Activated CD8-positive, alpha-beta memory T cell treated with anti-CD3 and anti-CD28 coated beads, Interleukin-2, amount 10 ng/mL, durations not matched to agents 7 days and 5 days (primary cell): ENCODE results near the gene GOLGA2. TPM values are rescaled to one million over a fixed set of nuclear protein-coding genes. Genes with fewer than 3 reads are reported as not detected.

ENCODE experiments used
- ATAC-seq: fragments of 150-1000 bp; cut with Tn5 transposase; one replicate; pipeline ENCODE4 v1.10.0; 2021; ENCODE audit warnings: moderate library complexity
- CTCF ChIA-PET: fragments of 350-600 bp; sonication (Branson Sonifier 250); formaldehyde crosslinking; loops from one replicate; lab custom pipeline; 2021; ENCODE audit warnings: antibody characterized with exemption; lab: Charles Lee
- DNase-seq: peaks from one replicate; pipeline ENCODE4 v3.0.0-alpha.2; 2020
- H3K27ac Mint-ChIP-seq: one replicate; pipeline ENCODE4 v1.8.0; 2021; ENCODE audit warnings: mild to moderate bottlenecking, mixed read lengths
- H3K27me3 Mint-ChIP-seq: one replicate; pipeline ENCODE4 v1.8.0; 2021; ENCODE audit warnings: mixed read lengths
- H3K36me3 Mint-ChIP-seq: one replicate; pipeline ENCODE4 v1.8.0; 2021; ENCODE audit warnings: mild to moderate bottlenecking, mixed read lengths
- H3K4me1 Mint-ChIP-seq: one replicate; pipeline ENCODE4 v1.8.0; 2021; ENCODE audit warnings: mixed read lengths
- H3K4me3 Mint-ChIP-seq: one replicate; pipeline ENCODE4 v1.8.0; 2021; ENCODE audit warnings: mild to moderate bottlenecking, moderate library complexity, mixed read lengths
- H3K9me3 Mint-ChIP-seq: one replicate; pipeline ENCODE4 v1.8.0; 2022; ENCODE audit warnings: low read depth, mixed read lengths
- total RNA-seq, 2 experiments: library from RNA; stranded (reverse); gene quantifications; one replicate each; pipeline ENCODE4 v1.2.3, GENCODE V29; 2021

GOLGA2 gene
- total RNA-seq, 2 experiments from 2014 or later, result 47.6 to 57.2 TPM

DNA sequence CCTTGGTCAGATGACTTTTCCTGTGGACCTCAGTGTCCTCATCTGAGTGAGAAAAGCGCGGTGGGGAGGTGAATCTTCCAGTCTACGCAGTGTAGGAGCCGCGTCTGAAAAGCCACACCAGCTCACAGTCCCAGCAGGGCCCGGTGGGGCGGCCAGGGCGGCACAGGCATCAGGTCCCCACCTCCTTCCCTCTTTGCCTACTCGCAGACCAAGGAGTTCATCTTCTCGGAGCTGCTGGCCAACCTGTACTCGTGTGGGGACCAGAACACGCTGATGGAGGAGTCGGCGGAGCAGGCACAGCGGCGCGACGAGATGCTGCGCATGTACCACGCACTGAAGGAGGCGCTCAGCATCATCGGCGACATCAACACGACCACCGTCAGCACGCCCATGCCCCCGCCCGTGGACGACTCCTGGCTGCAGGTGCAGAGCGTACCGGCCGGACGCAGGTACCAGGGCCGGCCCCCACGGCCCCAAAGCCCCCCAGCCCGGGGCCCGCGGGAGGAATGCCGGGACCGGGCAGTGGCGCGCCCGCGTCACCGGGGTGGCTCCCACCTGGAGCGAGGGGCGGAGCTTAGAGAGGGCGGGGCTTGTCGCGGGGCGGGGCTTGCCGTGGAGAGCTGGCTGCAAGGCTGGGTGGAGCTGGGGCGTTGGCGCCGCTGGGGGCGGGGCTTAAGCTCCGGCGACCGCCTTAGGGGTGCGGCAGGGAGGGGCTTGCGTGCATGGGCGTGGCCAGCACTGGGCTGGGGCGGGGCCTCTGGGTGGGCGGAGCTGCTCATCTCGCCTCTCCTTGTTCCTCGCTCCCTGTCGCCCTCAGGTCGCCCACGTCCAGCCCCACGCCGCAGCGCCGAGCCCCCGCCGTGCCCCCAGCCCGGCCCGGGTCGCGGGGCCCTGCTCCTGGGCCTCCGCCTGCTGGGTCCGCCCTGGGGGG is 25.6 kb downstream of the GOLGA2 start:
- no peak overlapping the region for H3K27ac Mint-ChIP-seq
- peak overlapping the region; percentile 76 for H3K4me3 Mint-ChIP-seq
- peaks cover 29% of the 10 kb centered on the region for H3K27me3 Mint-ChIP-seq
- DNase-seq (peak; percentile 98), ATAC-seq (peak; percentile 97)
- peaks cover 14% of the 10 kb centered on the region for H3K4me1 Mint-ChIP-seq
- H3K9me3 Mint-ChIP-seq, result no peaks in the 10 kb centered on the region
- H3K36me3 Mint-ChIP-seq, result no peaks in the 10 kb centered on the region
- CTCF ChIA-PET, result interaction anchor here (0.9 to 1.9 kb wide), 8 partner anchors 9 to 171 kb away, joined by 3 to 7 read pairs (median 4); partner anchors contain the start of genes CERCAM, GOLGA2 and SWI5

DNA sequence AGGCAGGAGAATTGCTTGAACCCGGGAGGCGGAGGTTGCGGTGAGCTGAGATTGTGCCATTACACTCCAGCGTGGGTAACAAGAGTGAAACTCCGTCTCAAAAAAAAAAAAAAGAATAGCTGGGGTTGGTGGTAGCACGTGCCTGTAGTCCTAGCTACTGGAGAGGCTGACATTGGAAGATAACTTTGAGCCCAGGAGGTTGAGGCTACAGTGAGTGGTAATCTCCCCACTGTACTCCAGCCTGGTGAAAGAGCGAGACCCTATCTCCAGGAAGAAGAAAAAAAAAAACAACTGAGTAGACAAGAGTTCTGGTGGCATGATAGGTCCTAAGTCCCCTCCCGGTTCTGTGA is 26.3 kb downstream of the GOLGA2 start:
- Mint-ChIP-seq H3K27ac (no peak overlapping the region), H3K27me3 (peaks cover 29% of the 10 kb centered on the region), H3K4me1 (peaks cover 14% of the 10 kb centered on the region), H3K4me3 (peak overlapping the region; percentile 76), H3K36me3 (no peaks in the 10 kb centered on the region), H3K9me3 (no peaks in the 10 kb centered on the region)
- ATAC-seq (no peak), DNase-seq (no peak)
- CTCF ChIA-PET, result interaction anchor here (1.2 kb wide), 1 partner anchor 32 kb away, joined by 3 read pairs; no protein-coding TSS in a partner anchor

DNA sequence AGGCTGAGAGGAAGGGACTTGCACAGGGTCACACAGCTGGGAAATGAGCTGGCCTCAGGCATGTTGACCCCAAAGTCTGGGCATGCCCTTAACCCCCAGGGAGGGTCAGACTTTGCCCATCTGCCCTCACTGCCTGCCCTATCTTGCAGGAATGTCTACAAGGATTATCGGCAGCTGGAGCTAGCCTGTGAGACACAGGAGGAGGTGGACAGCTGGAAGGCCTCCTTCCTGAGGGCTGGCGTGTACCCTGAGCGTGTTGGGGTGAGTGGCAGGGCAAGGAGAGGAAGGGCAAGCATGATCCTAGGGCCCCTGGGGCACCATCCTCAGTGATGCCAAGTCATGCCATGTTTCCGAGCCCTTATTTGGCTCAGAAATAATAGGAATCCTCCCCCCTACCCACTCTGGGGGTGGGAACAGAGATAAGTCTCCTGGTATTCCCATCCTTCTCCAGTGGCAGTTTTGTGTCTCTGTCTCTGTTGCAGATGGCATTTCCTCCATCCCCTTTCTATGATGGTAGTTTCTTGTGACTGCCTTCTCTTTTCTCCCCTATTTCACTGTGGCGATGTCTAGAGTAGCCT is 28.5 kb downstream of the GOLGA2 start:
- H3K4me3 Mint-ChIP-seq, result no peak overlapping the region
- no peak overlapping the region for H3K27ac Mint-ChIP-seq
- H3K36me3 Mint-ChIP-seq, result no peaks in the 10 kb centered on the region
- H3K27me3 Mint-ChIP-seq, result peaks cover 33% of the 10 kb centered on the region
- CTCF ChIA-PET, result interaction anchor here (0.6 to 1.7 kb wide), 2 partner anchors 8 to 553 kb away, joined by 3 to 4 read pairs; no protein-coding TSS in a partner anchor
- peaks cover 20% of the 10 kb centered on the region for H3K4me1 Mint-ChIP-seq
- no peak for ATAC-seq
- H3K9me3 Mint-ChIP-seq, result no peaks in the 10 kb centered on the region
- no peak for DNase-seq

DNA sequence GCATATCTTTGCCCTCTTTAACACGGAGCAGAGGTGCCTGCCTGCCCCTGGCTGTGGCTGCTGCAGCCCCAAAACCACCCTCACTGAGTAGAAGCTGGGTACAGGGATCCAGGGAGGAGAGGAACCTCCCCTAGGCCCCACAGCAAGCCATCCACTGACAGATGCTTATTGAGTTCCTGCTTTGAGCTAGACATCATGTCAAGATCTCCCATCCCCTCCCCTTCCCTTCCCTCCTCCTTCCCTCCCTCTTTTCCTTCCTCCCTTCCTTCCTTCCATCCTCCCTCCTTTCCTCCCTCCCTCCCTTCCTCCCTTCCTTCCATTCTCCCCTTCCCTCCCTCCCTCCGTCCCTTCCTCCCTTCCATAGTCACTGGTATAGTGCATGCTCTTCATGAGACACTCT is 29.3 kb downstream of the GOLGA2 start:
- no peak overlapping the region for H3K4me3 Mint-ChIP-seq
- no peaks in the 10 kb centered on the region for H3K36me3 Mint-ChIP-seq
- peaks cover 26% of the 10 kb centered on the region for H3K27me3 Mint-ChIP-seq
- DNase-seq, result no peak
- peaks cover 20% of the 10 kb centered on the region for H3K4me1 Mint-ChIP-seq
- peak overlapping the region; percentile 23 for H3K27ac Mint-ChIP-seq
- no peaks in the 10 kb centered on the region for H3K9me3 Mint-ChIP-seq
- CTCF ChIA-PET, result interaction anchor here (0.6 to 1.7 kb wide), 2 partner anchors 9 to 553 kb away, joined by 3 to 4 read pairs; no protein-coding TSS in a partner anchor
- ATAC-seq, result no peak

DNA sequence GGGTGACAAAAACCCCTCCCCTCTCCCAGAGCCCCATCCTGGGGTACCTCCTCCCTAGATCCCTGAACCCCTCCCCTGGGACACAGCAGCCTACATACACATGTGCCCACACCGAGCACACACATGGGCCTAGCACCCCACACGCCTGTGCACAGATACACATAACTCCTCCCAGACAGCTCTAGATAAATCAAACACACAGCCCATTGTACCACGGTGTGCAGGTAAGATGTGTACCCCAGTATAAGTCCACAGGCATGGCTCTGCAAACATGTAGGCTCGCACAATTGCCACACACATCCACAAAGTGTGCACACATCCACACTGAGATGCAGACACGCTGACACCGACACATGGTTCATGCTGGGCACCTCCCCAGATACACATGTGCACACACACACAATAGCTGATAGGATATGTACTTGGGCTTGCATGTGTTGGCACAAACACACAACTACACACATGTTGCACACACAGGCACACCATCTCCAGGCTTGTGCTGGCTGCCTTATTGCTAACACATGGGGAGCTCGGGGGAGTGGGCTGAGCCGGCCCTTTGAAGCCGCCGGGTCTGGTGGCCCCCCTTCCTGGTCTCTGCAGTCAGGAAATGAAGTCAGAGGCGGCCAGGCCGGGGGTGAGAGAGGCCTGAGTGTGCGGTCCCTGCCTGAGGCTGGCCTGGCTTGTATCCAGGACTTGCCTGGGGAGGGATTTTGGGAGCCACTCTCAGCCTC is 30.2 kb downstream of the GOLGA2 start:
- H3K4me1 Mint-ChIP-seq, result peaks cover 16% of the 10 kb centered on the region
- H3K36me3 Mint-ChIP-seq, result no peaks in the 10 kb centered on the region
- H3K27me3 Mint-ChIP-seq, result peaks cover 22% of the 10 kb centered on the region
- DNase-seq, result no peak
- H3K4me3 Mint-ChIP-seq, result no peak overlapping the region
- no peak for ATAC-seq
- no peaks in the 10 kb centered on the region for H3K9me3 Mint-ChIP-seq
- H3K27ac Mint-ChIP-seq, result no peak overlapping the region
- CTCF ChIA-PET, result interaction anchor here (1.1 to 1.7 kb wide), 2 partner anchors 10 to 27 kb away, joined by 3 to 4 read pairs; no protein-coding TSS in a partner anchor

DNA sequence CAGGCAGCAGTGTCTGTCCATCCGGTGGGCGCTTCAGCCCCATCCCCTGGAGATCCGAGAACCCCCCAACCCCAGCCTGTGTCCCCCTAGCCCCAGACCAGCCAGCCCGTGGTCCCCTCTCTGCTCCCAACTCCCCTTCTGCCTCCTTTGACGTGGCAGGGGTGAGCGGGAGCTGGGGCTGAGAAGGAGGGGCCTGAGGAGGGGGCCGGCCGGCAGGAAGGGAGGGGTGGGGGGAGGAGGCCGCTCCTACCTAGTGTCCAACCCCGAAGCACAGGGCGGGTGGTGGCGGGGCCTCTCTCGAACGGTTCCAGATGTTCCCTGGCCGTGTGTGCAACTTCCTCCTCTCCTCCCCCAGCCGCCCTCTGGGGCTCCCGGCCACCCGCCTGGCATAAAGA is 31.0 kb downstream of the GOLGA2 start:
- CTCF ChIA-PET, result interaction anchor here (1.5 kb wide), 1 partner anchor 118 kb away, joined by 3 read pairs; no protein-coding TSS in a partner anchor
- H3K27ac Mint-ChIP-seq, result no peak overlapping the region
- H3K9me3 Mint-ChIP-seq, result no peaks in the 10 kb centered on the region
- no peak for DNase-seq
- peaks cover 13% of the 10 kb centered on the region for H3K4me1 Mint-ChIP-seq
- peaks cover 20% of the 10 kb centered on the region for H3K27me3 Mint-ChIP-seq
- H3K36me3 Mint-ChIP-seq, result no peaks in the 10 kb centered on the region
- H3K4me3 Mint-ChIP-seq, result no peak overlapping the region
- ATAC-seq, result no peak

DNA sequence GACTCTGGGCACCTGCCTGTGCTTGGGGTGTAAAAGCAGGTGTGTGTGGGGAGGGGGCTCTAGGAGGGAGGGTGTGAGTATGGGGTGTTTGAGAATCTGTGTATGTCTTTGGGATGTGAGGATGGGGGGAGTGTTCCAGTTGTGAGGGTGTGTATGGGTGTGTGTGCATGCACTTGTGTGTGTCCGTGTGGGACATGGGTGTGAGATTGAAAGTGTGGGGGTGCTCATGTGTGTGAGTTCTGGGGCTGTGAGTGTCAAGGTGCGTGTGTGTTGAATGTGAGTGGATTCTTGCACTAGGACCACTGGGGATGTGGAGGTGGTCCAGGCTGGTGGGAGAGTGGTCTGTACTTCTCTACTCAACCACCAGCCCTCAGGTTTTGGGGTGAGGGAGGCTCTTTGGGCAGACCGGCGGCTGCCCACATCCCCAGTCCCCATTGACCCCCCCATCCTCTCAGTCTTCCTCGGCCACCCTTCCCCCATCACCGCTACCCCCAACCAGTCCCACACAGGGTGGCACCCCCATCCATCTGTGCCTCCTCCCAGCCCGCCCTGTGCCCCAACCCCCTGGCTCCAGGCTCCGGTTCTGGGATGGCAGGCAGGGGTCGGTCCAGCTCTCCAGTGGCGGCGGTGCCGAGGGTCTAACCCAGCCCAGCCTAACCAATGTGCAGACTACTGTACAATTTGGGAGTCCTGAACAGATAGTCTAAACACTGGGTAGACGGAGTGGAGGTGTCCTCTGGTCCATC is 31.5 kb downstream of the GOLGA2 start:
- ATAC-seq, result no peak
- peaks cover 10% of the 10 kb centered on the region for H3K4me1 Mint-ChIP-seq
- no peak overlapping the region for H3K27ac Mint-ChIP-seq
- no peak for DNase-seq
- no peaks in the 10 kb centered on the region for H3K36me3 Mint-ChIP-seq
- CTCF ChIA-PET, result interaction anchor here (1.5 kb wide), 1 partner anchor 119 kb away, joined by 3 read pairs; no protein-coding TSS in a partner anchor
- peaks cover 18% of the 10 kb centered on the region for H3K27me3 Mint-ChIP-seq
- H3K4me3 Mint-ChIP-seq, result no peak overlapping the region
- no peaks in the 10 kb centered on the region for H3K9me3 Mint-ChIP-seq

DNA sequence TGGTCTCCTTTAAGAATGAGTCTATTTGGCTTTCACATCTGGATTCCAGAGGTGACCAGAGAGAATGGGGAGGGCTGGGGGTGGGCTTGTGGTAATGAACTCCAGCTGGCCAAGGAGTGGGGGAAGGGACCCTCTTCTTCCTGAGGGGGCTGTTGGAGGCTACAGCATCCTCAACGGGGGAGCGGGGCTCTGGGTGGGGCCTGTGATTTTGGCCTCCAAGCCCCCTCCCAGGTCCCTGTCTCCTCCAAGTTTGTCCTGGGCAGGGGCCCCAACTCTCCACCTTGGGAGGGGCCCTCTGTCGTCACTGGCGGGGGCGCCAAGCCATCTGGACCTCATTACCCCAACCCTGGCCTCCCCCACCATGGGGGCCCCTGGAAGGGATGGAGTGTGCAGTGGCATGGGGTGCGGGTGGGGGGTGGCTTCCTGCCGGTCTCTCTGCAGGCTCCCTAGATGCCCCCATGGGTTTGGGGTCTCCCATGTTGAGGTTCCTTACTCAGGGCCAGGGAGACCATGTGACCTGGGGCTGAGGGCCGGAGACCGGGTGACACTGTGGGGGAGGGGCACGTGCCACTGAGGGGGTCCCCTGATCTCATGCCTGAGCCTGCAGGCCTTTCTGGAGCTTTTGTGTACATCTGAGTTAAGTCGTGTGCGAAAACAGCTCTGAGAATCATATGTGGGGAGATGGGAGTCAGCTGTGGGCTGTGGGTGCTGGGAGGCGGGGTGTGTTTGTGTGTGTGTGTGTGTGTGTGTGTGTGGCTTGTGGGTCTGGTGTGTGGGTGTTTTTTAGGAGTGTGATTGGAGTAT is 32.4 kb downstream of the GOLGA2 start:
- no peaks in the 10 kb centered on the region for H3K36me3 Mint-ChIP-seq
- DNase-seq (no peak), ATAC-seq (no peak)
- no peak overlapping the region for H3K4me3 Mint-ChIP-seq
- no peak overlapping the region for H3K27ac Mint-ChIP-seq
- CTCF ChIA-PET, result interaction anchor here (1.5 kb wide), 1 partner anchor 119 kb away, joined by 3 read pairs; no protein-coding TSS in a partner anchor
- peaks cover 10% of the 10 kb centered on the region for H3K4me1 Mint-ChIP-seq
- peaks cover 15% of the 10 kb centered on the region for H3K27me3 Mint-ChIP-seq
- no peaks in the 10 kb centered on the region for H3K9me3 Mint-ChIP-seq

DNA sequence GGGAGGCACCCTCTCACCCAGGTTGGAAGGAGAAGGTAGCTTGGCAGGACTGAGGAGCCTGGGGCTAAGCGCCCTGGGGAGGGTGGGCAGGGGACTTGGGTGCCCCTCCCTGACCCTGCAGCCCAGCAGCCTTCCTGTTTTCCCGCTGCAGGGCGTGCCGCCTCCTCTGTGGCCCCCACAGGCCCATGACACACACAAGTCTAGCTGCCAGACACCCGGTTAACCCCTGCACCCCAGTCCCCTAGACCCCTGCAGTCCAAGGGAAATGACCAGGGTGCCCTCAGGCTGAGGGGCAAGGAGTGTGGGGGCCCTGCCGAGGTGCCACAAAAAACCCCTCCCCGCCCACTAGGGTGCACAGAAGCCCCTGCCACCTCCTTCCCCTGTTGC is 33.0 kb downstream of the GOLGA2 start:
- peaks cover 10% of the 10 kb centered on the region for H3K4me1 Mint-ChIP-seq
- no peaks in the 10 kb centered on the region for H3K9me3 Mint-ChIP-seq
- H3K27me3 Mint-ChIP-seq, result peaks cover 14% of the 10 kb centered on the region
- H3K36me3 Mint-ChIP-seq, result no peaks in the 10 kb centered on the region
- CTCF ChIA-PET, result no interaction called here
- no peak overlapping the region for H3K27ac Mint-ChIP-seq
- no peak for ATAC-seq
- DNase-seq, result no peak
- no peak overlapping the region for H3K4me3 Mint-ChIP-seq

DNA sequence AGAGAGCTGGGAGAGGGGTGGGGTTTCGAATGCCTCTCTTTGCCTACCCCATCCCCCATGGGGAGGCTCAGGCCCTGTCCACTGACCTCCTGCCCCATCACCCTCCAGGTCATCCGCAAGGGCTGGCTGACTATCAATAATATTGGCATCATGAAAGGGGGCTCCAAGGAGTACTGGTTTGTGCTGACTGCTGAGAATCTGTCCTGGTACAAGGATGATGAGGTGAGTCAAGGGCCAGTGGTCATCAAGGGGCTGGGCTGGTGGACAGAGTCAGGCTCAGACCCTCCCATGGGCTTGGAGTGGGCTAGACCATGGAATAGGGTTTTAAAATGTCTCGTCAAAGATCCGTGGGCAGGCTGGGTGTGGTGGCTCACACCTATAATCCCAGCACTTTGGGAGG is 33.7 kb downstream of the GOLGA2 start:
- CTCF ChIA-PET, result interaction anchor here (1.3 to 1.4 kb wide), 2 partner anchors 120 to 125 kb away, joined by 3 to 5 read pairs; no protein-coding TSS in a partner anchor
- Mint-ChIP-seq H3K36me3 (no peaks in the 10 kb centered on the region), H3K27ac (no peak overlapping the region), H3K4me1 (peaks cover 10% of the 10 kb centered on the region), H3K27me3 (peaks cover 11% of the 10 kb centered on the region), H3K4me3 (no peak overlapping the region), H3K9me3 (no peaks in the 10 kb centered on the region)
- DNase-seq (no peak), ATAC-seq (no peak)

DNA sequence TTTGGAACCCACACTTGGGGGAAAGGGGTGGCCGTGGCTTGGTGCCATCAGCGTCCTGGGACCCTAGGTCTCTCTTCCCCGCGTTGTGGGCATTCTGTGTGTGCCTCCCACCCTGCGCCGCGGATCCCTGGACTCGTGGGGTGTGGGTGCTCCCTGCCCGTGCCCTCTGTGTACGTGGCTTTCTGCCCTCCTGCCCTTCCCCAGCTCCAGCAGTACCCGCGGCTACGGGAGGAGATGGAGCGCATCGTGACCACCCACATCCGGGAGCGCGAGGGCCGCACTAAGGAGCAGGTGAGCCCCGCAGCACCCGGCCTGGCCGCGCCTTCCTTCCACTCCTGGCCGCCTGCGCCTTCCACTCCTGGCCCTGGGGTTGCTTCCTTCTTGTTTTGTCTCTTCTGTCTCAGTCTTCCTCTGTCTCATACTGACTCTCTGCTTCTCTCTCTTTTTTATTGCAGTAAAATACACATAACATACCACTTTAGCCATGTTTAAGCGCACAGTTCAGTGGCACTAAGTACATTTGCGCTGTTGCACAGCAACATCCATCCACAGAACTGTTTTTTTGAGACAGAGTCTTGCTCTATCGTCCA is 41.9 kb downstream of the GOLGA2 start:
- DNase-seq, result no peak

More for the DNA sequence above, 41.9 kb downstream of the GOLGA2 start:
- H3K27me3 Mint-ChIP-seq, result no peaks in the 10 kb centered on the region
- ATAC-seq, result no peak
- H3K4me1 Mint-ChIP-seq, result no peaks in the 10 kb centered on the region
- no peaks in the 10 kb centered on the region for H3K36me3 Mint-ChIP-seq
- CTCF ChIA-PET, result no interaction called here
- H3K27ac Mint-ChIP-seq, result no peak overlapping the region
- H3K4me3 Mint-ChIP-seq, result no peak overlapping the region
- no peaks in the 10 kb centered on the region for H3K9me3 Mint-ChIP-seq
